ENCODE data around the gene SNIP1.

GRCh38 chr1:37596182-37596667 lies 42.1 kb upstream of the SNIP1 start:
- no peak for TF ChIP-seq POLR2AphosphoS5 (IDR thresholded peaks at IDR 0.05; ENCODE audit: borderline replicate concordance, low read depth, low read length)
- TF ChIP-seq EZH2 (IDR thresholded peaks at IDR 0.05) = no peak
- no peak for TF ChIP-seq FOXP2 (optimal IDR thresholded peaks at IDR 0.05; ENCODE audit: control extremely low read depth, extremely low read length, insufficient read depth)

Measured in SK-N-MC (cell line).